NCI-H69 (cell line): ENCODE data around the gene CNTNAP4.

Source experiments
- DNase-seq: peaks from one replicate; lab custom pipeline; 2025; lab: John Stamatoyannopoulos, UW

The CNTNAP4 gene

GRCh38 chr16:76276745-76277438, at the start of gene CNTNAP4:
Gene CNTNAP4, plus strand, starts transcription at chr16:76277401. Its CDS starts 262 bp downstream, at chr16:76277663.
- peak; percentile 6 for DNase-seq

DNA sequence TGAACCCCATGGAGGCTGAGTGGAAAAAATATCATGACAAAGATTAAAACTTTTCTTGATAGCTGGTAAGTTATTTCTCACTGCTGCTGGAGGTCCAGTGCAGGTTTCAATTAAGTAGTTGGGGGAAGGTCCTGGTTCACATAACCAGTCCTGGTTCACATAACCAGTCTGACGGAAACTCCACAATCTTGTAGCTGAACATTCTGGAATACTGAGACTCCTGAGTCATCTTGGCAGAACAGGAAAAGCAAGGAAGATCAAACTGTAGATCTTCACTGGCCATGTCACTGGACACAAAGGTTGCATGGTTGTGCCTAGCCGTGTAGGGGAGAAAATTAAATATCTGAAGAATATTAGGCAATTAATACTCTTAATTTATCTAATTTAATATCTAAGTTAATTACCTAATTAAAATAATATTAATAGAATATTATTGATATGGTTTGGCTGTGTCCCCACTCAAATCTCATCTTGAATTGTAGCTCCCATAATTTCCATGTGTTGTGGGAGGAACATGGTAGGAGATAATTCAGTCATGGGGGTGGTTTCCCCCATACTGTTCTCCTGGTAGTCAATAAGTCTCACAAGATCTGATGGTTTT, 48.6 kb upstream of the CNTNAP4 start:
- no peak for DNase-seq

GRCh38 chr16:76232704-76233103, 44.5 kb upstream of the CNTNAP4 start:
- no peak for DNase-seq

GRCh38 chr16:76235025-76235424, 42.2 kb upstream of the CNTNAP4 start:
- no peak for DNase-seq

DNA sequence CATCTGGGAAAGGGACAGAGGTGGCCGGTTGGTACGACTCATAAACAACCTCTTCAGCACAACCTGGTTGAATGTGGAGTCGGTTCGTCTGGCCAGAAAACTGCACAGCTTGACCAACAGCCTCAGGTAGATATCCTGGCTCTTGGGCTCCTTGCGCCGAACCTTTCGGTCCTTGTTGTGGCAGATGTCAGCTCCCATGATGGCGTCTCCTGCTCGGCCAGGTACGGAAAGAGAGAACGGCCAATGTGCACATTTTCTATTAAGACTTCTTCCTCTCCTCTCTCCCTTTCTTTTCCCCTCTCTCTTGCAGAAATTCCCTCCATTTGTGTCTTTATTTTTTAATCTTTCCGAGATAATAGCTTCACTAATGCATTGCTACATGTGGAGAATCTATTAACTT, 41.8 kb upstream of the CNTNAP4 start:
- no peak for DNase-seq

DNA sequence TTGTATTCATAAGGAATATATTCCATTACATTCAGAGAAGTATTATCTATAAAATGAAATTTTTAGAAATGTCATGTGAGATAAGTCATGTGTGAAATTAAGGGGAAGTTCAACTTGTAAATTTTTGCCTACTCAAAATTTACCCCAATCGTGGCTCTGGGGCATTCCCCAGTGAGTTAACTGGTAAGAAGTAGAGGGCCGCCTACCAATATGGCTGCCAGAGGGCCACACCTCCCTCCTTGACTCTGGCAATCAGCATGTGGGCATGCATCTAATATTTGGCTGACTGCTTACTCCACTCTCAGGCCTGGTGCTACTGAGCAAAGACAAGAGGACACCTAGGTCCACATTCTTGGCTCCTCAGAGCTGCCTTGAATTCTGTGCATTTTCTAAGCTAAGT, 39.7 kb upstream of the CNTNAP4 start:
- DNase-seq = no peak

DNA sequence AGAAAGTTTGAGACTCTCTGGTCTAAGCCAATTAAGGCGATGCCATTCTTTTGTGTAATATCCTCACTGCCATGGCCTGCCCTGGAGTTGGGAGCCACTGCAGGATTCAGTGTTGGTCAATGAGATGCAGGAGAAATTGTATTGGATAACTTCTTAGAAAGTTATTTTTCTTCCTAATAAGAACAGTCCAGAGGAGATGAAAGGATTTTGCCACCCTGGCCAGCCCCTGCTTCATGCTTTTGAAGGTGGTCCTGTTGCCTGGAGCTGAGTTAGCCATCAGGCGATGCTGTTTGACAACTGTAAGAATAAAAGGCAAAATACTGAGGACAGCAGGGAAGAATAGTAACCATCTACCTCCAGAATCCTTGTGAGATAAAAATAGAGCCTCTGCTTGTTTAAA, 35.4 kb upstream of the CNTNAP4 start:
- no peak for DNase-seq

GRCh38 chr16:76243620-76244019, 33.6 kb upstream of the CNTNAP4 start:
- DNase-seq = no peak

- DNase-seq = no peak
Measured at GRCh38 chr16:76246587-76246986, 30.6 kb upstream of the CNTNAP4 start.

GRCh38 chr16:76265434-76266045, 11.7 kb upstream of the CNTNAP4 start:
- DNase-seq = peak; percentile 31

DNA sequence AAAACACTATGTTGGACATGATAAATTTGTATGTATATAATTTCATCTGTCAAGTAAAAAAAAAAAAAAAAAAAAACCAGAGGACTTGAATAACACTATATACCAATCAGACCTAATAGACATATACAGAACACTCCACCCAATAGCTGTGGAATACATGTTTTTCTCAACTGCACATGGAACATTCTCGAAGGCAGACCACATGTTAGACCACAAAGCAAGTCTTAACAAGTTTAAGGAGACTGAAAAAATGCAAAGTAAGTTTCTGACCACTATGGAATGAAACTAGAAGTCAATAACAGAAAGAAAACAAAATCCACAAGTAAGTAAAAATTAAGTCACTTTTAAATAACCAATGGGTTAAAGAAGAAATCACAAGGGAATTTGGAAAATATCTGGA, 8.4 kb upstream of the CNTNAP4 start:
- DNase-seq = no peak

DNA sequence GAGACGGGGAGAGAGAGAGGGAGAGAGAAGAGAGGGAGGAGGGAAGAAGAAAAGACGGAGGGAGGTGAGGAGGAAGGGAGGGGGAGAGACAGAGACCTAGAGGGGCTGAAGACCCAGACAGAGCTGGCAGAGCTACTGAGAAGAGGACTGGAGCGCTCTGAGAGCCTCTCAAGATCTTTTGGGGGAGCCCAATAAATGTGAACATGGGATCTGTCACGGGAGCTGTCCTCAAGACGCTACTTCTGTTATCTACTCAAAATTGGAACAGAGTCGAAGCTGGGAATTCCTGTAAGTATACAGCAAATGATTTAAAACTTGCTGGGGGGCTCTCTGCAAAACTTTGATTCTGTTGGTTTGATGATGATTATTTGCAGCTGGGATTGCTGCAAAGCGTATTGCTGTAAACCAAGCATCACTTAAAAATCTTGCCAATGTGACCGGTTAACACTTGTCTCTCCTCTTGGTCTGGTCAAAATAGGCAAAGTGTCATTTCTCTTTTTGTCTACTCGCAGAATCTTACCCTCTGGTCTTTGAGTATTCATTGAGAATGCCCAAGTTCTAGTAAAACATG, 344 bp downstream of the CNTNAP4 start:
- no peak for DNase-seq

DNA sequence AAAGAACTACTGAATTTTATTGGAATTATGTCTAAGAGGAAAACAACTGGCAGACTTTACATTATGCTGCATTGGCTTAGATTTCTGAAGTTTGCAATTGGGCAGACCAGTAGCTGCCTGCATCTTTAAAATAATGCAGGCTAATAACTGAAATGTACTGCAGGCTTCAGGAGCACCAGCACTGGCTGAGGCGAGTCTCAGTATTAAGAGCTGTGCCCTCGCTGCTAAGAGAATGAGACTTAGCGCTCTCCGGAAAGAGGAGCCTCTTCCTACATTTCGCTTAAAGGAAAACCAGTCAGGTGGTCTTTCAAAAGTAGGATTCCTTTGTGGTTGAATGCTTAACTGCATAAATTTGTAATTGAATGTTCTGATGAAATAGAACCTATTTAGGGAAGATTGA, 885 bp downstream of the CNTNAP4 start:
- DNase-seq = no peak

- peak; percentile 25 for DNase-seq
Measured at GRCh38 chr16:76278980-76279379, 1.8 kb downstream of the CNTNAP4 start.

DNA sequence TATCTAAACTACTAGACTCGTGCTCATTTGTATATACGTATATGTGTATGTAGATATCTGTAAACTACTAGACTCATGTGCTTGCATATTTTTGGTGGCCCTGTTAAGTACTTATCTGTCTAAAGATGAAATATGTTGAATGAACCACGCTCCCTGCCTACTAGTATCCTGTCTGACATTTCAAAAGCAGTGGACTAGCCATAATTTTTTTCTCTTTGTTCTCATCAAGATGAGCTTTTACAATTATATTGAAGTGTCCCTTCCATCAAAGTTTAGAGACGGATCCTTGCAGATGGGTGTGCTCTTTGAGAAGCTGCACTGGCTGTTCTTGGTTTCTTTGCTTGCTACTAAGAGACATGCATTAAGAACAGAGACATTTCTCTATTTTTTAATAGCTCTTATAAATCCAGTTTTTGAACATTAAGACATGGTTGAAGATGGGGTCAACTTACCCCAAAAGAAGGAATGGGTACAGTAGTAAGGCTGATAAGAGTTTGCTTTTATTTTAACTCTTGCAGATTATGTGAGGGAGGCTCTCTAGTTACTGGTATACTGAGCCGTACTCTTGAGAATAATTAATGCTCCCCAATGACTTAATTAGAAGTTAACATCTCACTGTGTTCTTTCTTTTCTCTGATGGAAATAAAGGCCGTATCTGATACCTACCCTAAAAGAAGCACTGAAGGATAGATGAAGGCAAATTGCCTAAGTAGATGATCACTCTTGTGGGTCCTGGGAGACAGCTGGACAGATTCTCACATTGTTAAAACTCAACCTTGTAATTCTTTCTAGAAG, 3.4 kb downstream of the CNTNAP4 start:
- DNase-seq = no peak

DNA sequence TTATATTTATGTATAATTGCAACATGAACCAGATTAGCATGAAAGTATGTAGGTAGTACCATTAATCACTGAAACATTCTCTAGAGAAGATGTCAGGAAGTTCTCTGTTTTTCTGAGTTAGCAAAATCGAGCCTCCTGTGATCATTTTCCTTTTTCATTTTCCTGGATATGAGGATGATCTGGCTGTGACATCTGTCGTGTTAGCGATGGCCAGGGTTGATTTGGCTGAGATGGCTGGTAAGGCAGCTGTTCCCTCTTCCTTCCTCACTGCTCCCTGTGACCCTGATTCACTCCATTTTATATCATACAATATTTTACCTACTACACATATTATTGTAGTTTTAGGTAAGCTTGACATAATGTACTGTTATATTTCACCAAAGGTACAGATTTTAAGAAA, 10.3 kb downstream of the CNTNAP4 start:
- DNase-seq = no peak

- DNase-seq = no peak
Measured at GRCh38 chr16:76292218-76292617, 15.0 kb downstream of the CNTNAP4 start.

GRCh38 chr16:76293980-76294379, 16.8 kb downstream of the CNTNAP4 start:
- DNase-seq = no peak

DNA sequence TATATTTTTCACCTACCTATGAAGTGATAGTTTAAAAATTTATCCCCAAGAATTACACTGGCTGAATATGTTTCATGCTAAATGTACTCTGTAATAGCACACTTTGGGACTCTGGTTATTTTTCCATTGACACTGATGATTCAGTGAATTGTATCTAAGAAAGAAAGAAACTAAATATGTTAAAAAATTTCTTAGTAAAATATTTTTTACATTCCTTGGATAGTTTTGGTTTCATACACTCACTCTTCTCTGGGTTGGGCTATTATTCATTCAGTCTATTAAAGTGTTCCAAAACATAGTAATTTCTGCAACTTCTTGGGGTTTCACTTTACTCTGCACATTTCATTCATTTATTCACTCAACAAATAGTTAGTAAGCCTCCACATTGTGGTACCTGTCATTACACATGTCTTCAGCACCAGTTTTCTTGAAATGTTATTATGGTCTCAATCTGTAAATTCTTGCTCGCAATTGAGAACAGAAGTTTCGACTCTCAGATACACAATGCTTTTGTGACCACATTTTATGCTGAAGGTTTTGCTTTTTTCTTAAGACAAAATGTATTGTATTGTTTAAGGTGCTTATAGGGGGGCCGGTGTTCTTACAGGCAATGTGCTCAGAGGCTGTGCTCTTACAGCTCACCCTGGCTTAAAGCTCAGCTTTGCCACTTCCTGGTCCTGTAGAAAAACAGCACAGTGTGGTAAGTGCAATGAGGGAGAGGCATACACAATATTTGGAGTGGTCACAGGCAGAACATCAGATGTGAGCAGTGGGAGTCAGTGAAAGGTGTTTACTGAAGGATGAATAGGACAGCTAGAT, 17.4 kb downstream of the CNTNAP4 start:
- DNase-seq = no peak

DNA sequence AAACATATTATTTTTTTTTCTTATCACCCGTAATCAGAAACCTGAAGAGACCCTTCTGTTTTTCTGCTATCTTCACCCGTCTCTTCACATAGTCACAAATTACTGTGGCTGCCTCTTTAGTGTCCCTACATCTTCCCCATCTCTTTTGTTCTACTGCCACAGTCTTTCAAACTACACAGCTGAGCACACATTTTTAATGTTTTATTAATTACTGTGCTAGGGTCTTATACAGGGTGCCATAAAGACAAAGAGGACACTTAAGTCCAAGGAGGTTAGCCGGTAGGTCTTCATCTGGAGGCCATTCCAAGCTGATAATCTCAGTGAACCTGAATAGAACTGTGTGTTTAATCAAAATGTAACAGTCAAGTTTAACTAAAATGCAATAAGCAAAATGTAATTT, 20.7 kb downstream of the CNTNAP4 start:
- DNase-seq = no peak

DNA sequence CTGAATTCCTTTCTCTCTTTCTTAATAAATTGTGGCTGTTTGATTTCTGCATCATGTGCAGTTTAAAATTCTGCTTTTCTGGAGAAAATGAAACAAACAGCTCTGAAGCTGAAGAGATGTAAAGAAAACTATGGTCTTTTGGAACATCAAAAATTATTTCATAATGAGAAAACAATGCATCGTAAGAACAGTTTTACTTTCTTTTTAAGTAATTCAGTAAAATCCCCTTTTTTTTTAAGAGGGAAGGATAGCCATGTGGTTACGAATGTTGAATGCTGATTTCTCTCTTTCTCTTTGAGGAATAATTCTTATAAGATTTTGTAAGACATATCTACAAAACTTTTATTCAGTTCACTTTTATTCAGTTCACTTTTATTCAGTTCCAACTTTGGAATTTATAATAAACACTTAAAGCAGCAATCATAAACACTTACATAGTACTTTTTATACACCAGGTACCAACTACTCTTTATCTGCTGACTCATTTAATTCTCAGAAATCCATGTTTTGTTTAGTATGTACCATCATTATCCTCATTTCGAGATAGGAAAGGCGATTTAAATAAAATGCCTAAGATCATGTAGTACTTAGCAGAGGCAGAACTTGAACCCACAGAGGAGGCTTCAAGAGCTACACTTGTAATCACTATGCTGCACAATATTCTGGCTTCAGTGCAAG, 26.6 kb downstream of the CNTNAP4 start:
- no peak for DNase-seq
